Jurkat, Clone E6-1 (cell line): Measurements from ENCODE around the gene PABPN1L.
"Not testable (repeated sequence)": the region's sequence is repeated elsewhere in the genome, so short reads cannot be mapped to it uniquely, and the experiment has no call there.

Source experiments
- DNase-seq: peaks from one replicate; pipeline ENCODE4 v3.0.0-alpha.2; 2011; ENCODE audit warnings: low read depth, low spot score
- H3K4me3 ChIP-seq: 2 replicates; pipeline ENCODE4 v1.5.1; 2011; ENCODE audit warnings: mild to moderate bottlenecking, low read length, control low read depth, moderate library complexity

PABPN1L gene

DNA sequence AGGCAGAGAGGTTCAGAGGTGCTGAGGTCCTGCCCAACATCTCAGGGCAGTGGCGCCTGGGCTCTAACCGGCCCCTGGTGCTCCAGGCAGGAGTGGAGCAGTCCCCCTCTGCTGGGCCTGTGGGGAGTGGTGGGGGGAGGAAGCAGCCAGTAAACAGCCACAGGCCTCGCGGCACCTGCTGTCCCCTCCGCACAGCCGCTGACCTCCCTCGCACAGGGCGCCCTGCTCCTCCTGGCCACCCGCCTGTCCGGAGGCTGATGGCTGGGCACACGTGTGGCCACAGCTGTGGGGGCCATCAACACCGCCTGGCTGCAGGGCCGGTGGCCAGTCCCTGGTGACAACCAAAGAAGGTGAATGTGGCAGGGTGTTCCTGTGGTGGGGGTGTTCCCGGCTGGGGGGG lies 36.8 kb upstream of the PABPN1L start:
- DNase-seq, result no peak
- no peak overlapping the region for H3K4me3 ChIP-seq

DNA sequence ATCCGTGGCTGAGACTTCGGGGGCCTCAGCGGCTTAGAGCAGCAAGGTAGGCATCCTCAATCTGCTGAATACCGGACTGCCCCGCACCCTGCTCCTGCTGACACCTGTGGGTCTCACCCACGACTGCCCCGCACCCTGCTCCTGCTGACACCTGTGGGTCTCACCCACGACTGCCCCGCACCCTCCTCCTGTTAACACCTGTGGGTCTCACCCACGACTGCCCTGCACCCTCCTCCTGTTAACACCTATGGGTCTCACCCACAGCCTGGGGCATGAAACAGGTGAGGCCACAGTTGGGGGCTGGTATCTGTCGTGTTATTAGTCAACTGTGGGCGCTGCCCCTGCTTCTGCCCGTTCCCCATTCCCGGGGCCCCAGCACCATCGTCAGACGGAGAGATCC lies 36.3 kb upstream of the PABPN1L start:
- H3K4me3 ChIP-seq, result no peak overlapping the region
- DNase-seq, result no peak

DNA sequence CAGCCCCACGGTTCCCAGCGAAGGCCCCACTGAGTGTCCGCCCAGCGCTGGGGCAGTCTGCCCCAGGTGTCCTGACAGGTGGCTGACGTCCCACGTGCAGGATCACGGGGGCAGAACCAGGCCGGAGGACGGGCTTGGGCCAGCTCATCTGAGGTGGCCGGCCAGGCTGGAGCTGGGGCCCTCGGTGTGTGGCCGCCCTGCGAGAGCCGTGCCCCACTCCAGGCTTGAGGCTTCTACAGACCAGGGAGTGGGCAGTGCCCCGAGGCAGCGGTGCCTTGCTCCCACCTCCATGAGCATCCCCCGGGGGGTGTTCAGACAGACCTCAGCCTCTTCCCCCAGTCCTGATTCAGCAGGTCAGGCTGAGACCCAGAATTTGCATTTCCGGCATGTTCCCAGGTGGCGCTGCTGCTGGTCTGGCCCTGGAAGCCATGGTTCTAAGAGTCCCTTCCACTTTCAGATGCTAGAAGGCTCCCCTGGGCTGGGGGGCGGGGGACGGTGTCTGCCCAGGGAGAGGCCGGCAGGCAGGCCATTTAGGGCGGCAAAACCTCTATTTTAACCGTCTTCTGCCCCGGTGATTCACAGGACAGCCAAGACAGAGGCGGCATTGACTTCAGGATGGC lies 35.4 kb upstream of the PABPN1L start:
- H3K4me3 ChIP-seq, result no peak overlapping the region
- DNase-seq, result no peak

DNA sequence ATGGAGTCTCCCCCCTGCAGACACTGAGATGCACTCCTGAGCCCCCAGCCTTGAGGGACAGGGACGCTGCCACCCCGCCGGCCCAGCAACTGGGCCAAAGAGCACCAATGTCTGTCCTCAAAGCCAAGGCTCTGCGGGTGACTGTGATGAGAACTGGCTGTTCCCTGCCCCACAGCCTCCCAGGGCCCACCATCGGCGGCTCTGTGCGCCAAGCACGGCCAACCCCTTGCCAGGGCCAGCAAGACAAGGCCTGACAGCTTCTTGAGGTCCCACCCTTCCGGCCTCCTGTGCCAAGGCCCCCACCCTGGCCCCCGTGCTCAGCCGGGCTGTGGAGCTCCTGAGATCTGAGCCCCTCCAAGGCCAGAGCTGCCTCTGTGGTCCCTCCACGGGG lies 34.2 kb upstream of the PABPN1L start:
- no peak for DNase-seq
- no peak overlapping the region for H3K4me3 ChIP-seq

DNA sequence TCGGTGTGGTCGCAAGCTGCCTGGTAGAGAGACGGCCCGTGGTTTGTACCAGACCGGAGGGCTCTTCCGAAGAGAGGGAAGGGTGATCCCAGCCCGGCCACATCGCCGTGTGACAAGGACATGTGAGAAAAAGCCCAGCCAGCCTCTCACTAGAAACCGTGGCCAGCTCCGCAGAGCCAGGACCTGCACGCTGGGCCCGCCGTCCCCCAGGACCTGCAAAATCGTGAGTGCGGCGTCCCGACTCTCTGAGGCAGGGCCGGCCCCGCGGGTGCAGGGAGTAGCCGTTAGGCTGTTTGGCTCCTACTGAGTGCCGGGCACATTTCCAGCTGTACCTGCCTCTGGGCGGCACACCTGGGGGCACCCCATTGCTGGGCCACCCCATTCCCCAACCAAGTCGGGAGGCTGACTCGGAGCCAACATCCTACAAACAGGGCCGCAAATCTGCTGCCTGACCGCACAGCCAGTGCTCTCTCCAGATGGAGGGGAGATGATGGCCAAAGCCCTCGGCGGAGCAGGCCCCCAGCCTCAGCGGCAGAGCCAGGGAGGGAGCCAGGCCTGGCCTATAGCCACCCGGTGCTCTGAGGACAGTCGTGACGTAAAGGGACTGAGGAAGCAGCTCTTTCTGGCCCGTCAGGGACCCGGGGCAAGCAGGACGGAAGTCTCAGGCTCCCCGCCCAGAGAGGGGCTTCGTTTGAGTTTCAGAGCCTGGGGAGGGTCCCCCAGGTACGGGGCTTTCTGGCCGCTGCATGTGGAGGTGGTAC lies 33.6 kb upstream of the PABPN1L start:
- no peak overlapping the region for H3K4me3 ChIP-seq
- no peak for DNase-seq

DNA sequence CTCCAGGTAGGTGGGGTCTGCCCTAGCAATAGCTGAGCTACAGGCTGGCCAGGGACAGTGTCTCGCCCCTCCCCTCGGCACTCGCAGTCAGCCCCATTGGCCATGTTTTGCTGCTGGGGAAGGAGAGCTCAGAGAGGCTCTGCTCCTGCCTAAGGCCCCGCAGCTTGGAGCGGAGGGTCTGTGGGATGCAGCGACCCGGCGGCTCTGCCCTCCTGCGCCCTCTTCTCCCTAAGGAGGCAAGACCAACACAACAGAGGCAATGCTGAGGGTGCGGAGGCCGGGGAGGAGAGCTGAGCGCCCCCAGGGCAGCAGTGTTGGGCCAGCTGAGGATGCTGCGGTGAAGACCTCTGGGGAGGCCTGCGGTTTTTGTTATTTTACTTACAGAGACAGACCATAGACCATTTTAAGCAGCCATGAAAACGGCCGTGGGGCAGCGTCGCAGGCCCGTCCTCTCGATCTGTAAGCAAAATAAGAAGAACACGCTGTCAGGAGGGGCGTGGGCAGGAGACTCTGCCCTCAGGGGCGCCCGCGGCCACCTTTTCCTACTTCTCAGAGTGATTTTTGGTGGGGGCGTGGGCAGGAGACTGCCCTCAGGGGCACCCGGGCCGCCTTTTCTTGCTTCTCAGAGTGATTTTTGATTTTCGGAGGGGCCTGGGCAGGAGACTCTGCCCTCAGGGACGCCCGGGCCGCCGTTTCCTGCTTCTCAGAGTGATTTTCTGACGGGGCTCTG lies 31.4 kb upstream of the PABPN1L start:
- no peak overlapping the region for H3K4me3 ChIP-seq
- DNase-seq, result no peak

DNA sequence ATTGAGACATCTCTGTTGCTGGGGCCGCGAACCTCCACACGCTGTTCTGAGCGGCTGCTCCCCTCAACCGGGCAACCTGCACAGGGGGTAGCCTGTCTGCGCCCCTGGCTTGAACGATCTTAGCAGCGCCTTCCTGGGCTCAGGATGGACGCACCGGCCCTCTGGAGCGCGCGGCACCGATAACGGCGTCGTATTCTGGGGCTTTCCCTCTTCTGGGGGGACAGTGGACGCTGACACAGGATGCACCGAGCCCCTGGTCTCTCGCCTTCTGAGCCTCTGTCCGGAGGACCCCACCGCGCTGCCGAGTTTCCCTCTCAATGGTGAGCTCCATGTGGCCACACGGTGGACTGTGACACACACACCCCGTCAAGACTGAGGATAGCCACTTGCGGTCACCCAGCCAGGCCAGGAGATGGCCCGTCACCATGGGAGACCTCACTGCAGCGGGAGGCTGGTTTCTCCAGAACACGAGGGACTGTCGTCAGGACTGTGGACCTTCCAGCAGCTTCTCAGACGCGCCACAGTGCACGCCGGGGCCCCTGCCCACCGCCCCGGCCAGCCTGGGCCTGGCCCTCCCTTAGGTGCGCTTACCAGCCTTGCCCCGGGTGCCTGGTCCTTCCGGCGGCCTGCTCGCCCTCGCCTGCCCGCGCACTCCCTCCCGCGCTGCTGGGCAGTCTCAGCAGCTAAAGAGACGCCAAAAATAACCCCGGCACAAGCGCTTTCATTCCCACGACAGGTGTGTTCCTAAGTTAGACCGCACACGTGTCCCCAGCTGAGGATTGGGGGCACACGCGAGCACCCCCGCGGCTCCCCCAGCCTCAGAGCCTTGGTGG lies 30.0 kb upstream of the PABPN1L start:
- no peak for DNase-seq
- no peak overlapping the region for H3K4me3 ChIP-seq

DNA sequence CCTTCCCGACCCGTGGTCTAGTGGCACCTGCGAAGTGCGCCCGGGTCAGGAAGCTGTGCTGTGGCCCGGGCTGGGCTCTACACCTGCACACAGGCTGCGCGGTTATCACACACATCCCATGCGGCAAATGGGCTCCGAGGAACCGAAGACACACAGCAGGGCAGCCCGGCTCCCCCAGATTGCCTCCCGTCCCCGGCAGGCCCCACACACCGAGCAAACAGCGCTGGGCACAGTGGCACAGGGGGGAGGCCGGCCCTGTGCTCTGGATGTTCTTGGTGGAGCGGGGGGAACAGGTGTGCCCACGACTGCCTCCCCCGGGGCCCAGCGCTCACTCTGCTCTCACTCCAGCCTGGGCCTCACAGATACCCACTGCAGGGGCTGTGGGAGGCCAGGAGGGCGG lies 28.9 kb upstream of the PABPN1L start:
- no peak for DNase-seq
- H3K4me3 ChIP-seq, result no peak overlapping the region

DNA sequence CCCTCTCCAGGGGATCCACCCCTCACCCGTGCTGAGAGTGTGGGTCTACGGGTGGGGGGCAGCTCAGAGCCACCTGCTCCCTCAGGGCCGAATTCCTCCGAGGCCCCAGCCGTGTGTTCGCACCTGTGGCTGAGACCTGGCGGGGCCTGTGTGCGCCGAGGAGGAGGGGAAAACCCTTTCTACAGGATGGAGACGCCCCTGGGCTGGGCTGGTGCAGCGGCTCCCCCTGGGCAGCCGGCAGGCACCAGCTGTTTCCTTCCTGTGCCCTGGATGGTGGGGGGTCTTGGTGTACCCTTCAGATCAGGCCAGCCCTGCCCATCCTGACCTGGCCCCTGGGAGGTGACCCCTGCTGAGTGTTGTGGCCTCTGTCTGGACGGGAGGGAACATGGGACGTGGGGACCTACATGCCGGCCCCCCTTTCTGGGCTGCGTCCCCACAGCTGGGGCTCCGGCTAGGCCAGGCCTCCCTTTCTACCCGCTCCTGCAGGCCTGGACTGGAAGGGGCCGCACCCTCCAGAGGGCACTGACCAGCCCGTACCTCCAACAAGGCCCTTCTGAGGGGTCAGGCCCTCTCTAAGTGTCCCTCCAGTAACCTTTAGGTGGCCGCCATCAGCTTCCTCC lies 28.3 kb upstream of the PABPN1L start:
- no peak for DNase-seq

DNA sequence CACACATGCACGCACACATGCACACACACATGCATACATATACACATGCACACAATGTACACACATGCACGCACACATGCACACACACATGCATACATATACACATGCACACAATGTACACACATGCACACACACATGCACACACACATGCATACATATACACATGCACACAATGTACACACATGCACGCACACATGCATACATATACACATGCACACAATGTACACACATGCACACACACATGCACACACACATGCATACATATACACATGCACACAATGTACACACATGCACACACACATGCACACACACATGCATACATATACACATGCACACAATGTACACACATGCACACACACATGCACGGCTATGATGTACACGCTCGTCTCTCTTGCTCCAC lies 27.8 kb upstream of the PABPN1L start:
- not testable (repeated sequence) for H3K4me3 ChIP-seq, DNase-seq

More for the DNA sequence above, 28.3 kb upstream of the PABPN1L start:
- no peak overlapping the region for H3K4me3 ChIP-seq

DNA sequence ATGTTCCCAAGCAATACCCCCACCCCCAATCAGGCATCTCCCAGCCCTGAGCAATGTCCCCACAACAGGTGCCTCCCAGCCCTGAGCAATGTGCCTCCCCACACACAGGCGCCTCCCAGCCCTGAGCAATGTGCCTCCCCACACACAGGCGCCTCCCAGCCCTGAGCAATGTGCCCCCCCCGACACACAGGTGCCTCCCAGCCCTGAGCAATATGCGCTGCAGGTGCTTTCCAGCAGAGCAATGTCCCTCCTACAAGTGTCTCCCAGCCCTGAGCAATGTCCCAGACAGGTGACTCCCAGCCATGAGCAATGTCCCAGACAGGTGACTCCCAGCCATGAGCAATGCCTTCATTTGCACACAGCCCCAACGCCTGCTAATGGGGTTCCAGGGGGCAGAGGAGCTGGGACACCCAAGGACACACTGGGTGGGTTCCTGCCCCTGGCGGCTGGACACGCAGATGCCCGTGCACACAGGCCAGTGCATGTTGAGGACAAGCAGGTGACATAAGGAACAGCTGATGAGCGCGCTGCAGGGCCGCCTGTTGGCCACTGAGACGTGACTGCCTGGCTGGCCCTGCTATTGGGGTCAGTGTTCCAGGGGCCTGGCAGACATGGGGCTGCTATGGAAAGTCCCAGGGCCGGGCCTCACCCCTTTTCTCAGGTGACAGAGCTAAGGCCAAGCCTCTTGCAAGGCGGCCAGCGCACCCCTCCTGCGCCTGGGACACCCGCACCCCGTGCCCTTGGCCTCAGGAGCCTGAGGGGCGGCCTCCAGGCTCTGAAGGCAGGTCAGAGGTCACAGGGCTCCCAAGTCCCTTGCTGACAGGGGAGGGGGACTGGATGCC lies 26.9 kb upstream of the PABPN1L start:
- DNase-seq, result no peak

DNA sequence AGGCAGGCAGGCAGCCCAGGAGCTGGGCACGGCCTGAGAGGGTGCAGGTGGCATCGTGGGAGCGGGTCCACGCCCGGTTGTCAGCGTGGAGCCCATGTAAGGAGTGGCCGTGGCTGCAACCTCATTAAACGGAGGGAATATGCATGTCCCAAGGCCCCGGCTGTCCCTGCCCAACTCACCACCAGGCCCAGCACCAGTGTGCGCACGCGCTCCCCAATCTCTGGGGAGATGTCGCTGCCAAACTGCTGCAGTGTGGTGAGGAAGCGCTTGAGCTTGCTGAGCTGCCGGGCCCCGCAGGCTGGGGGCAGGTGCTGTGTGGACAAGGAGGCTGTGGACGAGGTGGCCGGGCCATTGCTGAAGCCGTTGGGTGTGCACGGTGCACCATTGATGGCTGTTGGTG lies 25.6 kb upstream of the PABPN1L start:
- DNase-seq, result no peak
- H3K4me3 ChIP-seq, result no peak overlapping the region

More for the DNA sequence above, 26.9 kb upstream of the PABPN1L start:
- H3K4me3 ChIP-seq, result no peak overlapping the region

DNA sequence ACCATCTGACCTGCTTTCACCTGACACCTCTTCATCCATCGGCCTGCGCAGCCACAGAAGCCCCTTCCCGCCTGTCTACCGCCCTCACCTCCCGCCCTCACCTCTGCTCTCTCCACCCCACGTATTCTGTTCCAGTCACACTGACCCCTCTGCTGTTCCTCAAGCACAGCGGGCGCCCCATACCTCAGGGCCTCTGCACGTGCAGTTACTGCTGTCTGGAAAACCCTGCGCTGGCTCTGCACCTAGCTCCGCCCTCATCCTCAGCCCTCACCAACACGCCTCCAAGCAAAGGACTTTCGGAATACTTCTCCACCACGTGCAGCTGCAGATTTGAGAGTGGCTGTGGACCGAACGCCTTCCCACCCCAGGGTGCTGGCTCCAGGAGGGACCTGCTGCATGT lies 24.6 kb upstream of the PABPN1L start:
- no peak for DNase-seq
- H3K4me3 ChIP-seq, result no peak overlapping the region

DNA sequence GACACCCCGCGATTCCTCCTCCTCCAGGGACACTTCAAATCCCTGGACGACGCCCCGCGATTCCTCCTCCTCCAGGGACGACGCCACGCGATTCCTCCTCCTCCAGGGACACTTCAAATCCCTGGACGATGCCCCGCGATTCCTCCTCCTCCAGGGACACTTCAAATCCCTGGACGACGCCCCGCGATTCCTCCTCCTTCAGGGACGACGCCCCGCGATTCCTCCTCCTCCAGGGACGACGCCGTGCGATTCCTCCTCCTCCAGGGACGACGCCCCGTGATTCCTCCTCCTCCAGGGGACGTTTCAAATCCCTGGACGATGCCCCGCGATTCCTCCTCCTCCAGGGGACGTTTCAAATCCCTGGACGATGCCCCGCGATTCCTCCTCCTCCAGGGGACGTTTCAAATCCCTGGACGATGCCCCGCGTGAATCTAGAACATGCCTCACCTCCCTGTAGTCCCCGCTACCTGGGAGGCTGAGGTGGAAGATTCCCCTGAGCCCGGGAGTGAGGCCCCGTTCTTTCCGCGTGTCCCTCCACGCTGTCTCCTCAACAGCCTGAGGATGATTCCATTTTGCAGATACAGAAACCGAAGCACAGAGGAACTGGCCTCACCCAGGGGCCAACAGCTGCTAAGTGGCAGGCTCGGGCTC lies 23.4 kb upstream of the PABPN1L start:
- not testable (repeated sequence) for DNase-seq, H3K4me3 ChIP-seq

DNA sequence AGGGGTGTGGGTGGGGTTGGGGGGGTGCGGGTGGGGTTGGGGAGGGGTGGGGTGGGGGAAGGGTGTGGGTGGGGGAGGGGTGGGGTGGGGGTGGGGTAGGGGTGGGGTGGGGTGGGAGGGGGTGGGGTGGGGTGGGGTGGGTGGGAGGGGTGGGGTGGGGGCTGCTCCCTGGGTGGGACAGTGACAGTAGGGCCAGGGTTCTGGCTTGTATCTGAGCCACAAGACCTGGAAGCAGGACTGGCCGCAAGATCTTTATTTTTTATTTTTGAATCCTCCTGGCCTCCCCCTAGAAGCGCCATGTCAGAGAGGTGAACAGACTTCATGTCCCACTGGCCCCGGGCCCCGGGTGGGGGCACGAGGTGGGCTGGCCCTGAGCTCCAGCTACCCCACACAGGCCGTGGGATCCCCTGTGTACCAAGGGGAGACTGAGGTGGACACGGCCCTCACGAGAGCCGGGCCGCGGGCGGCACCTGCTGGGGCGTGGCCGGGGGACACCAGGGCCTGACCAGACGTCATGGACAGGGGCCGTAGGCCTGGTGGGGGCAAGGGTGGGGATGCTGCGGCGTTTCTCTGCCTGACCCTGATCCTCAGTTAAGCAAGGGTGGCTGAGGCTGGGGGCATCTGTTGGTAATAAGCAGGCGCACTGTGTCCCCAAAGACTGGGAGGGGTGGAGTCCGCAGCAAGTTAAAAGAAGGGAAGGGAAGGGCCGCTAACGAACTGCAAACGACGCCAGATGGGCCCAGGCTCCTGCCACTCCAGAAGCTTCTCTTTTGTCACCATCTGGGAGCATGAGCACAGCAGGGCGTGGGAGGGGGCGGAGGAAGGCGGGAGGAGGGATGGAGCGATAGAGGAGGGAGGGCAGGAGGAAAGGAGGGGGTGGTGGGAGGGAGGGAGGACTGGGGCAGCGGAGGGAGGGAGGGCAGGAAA lies 22.3 kb upstream of the PABPN1L start:
- no peak overlapping the region for H3K4me3 ChIP-seq
- no peak for DNase-seq

DNA sequence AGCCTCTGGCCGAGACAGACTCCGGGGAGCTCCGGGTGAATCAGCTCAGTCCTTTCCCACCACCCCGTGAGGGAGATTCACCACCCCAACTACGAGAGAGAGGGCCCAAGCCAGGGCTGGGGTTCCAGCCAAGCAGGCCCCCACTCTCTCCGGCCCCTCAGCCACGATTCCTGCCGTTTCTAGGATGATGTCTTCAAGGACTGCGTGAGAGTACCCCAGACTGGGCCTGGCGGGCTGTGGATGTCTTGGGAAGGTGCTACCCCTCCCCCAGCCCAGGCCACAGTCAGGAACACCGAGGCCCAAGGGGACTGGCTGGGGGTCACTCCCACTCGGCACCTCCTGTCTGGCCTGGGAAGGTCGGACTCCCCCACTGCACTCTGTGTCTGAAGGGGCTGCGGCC lies 21.6 kb upstream of the PABPN1L start:
- no peak overlapping the region for H3K4me3 ChIP-seq
- DNase-seq, result no peak
